Uterus (tissue), 2 donors: ENCODE results near the gene NEGR1.

ENCODE experiments used
- CTCF ChIP-seq, 4 experiments: fragments of 200-600 bp in 2 of 4; fragments of 450-650 bp in 2 of 4; sonication (generic) in 2 of 4; IDR thresholded peaks; one replicate each; pipeline ENCODE4 v1.5.1; 2016 to 2019; ENCODE audit warnings: antibody characterized with exemption in 4 of 4, mild to moderate bottlenecking in 2 of 4, moderate library complexity in 1 of 4
- POLR2A ChIP-seq, 2 donors: fragments of 450-650 bp; IDR thresholded peaks; one replicate each; pipeline ENCODE4 v1.6.1; 2016; ENCODE audit warnings: antibody characterized with exemption in 2 of 2, mild to moderate bottlenecking in 1 of 2, moderate library complexity in 1 of 2

GRCh38 chr1:71792264-71792663 lies 490.1 kb downstream of the NEGR1 start:
- TF ChIP-seq CTCF (IDR thresholded peaks at IDR 0.05) (no peak), POLR2A (IDR thresholded peaks at IDR 0.05) (no peak)
